K562 (cell line): Measurements from ENCODE around the gene ZSWIM8. TPM values are rescaled to one million over a fixed set of nuclear protein-coding genes. Genes with fewer than 3 reads are reported as not detected.

ENCODE experiments used
- ATAC-seq: fragments of 200-7000 bp; cut with Tn5 transposase; 3 replicates; pipeline ENCODE4 v1.9.1; 2020; ENCODE audit warnings: moderate library complexity
- BruUV-seq: library from RNA; stranded (reverse); fragments of 400-500 nt; replicated peaks from 2 replicates; lab custom pipeline; 2021; lab: Mats Ljungman, UMichigan
- CTCF ChIA-PET: fragments of 300-600 bp; formaldehyde crosslinking; extraction: SDS; loops from one replicate; lab custom pipeline; 2021; ENCODE audit warnings: low intra/inter-chr PET ratio; lab: Yijun Ruan, JAX
- POLR2A ChIA-PET: fragments of 300-600, 350-650 bp; sonication (Branson Sonifier 250); formaldehyde crosslinking; extraction: SDS; loops from one replicate; lab custom pipeline; 2021; ENCODE audit warnings: antibody characterized with exemption, inconsistent platforms; lab: Yijun Ruan, JAX
- DNase-seq, 4 experiments: peaks; one replicate each; pipeline versions ENCODE4 v3.0.0 to v3.0.0-alpha.2; 2011 to 2018; ENCODE audit warnings: low spot score in 3 of 4, mixed read lengths in 3 of 4; ENCODE audit errors: extremely low read depth in 1 of 4
- FAIRE-seq: peaks from 2 replicates; lab custom pipeline; 2011; peaks lifted over from hg19 to GRCh38; lab: Jason Lieb, UNC
- H2AFZ ChIP-seq: 2 replicates; pipeline ENCODE4 v1.6.0; 2011; ENCODE audit warnings: low read depth, low read length, control low read depth, inconsistent platforms
- H3K27ac ChIP-seq: fragments of 200-600 bp; 3 replicates; pipeline ENCODE4 v1.8.0; 2011; ENCODE audit warnings: low read depth, mild to moderate bottlenecking, control low read depth, inconsistent platforms, low read length, moderate library complexity, mixed read lengths; ENCODE audit errors: extremely low read depth
- H3K27me3 ChIP-seq, 2 experiments: fragments of 300-600 bp in 1 of 2; 2 replicates in 1 of 2; 3 replicates in 1 of 2; pipeline versions ENCODE4 v1.6.0 to v1.8.0; 2011; ENCODE audit warnings: inconsistent platforms in 2 of 2, low read length in 2 of 2, mild to moderate bottlenecking in 1 of 2, mixed read lengths in 1 of 2, moderate library complexity in 1 of 2; ENCODE audit not compliant: control insufficient read depth in 2 of 2, insufficient read depth in 2 of 2
- H3K36me3 ChIP-seq: fragments of 300-600 bp; 3 replicates; pipeline ENCODE4 v1.8.0; 2011; ENCODE audit warnings: mild to moderate bottlenecking, low read length, inconsistent platforms; ENCODE audit not compliant: control insufficient read depth, insufficient read depth
- H3K4me1 ChIP-seq, 2 experiments: fragments of 200-600 bp in 1 of 2; replicated peaks in 1 of 2; 2 replicates in 1 of 2; 3 replicates in 1 of 2; pipeline versions ENCODE4 v1.5.1 to v1.8.0; 2011; ENCODE audit warnings: inconsistent platforms in 2 of 2, low read length in 2 of 2, mild to moderate bottlenecking in 1 of 2, mixed read lengths in 1 of 2, moderate library complexity in 1 of 2; ENCODE audit not compliant: control insufficient read depth in 2 of 2, insufficient read depth in 2 of 2
- H3K4me2 ChIP-seq: 2 replicates; pipeline ENCODE4 v1.6.1; 2011; ENCODE audit warnings: low read length, control low read depth, inconsistent platforms, mixed read lengths; ENCODE audit not compliant: insufficient read depth
- H3K4me3 ChIP-seq: fragments of 200-600 bp; sonication (generic), shearing (Covaris generic); 2 replicates; pipeline ENCODE4 v1.5.1; 2016; ENCODE audit warnings: control low read depth, inconsistent platforms
- H3K79me2 ChIP-seq: fragments of 200-600 bp; 3 replicates; pipeline ENCODE4 v1.8.0; 2011; ENCODE audit warnings: low read length, inconsistent platforms; ENCODE audit not compliant: control insufficient read depth, insufficient read depth
- H3K9ac ChIP-seq, 2 experiments: 2 replicates each; pipeline versions ENCODE4 v1.6.0 to v1.6.1; 2011; ENCODE audit warnings: low read depth in 2 of 2, low read length in 2 of 2, control low read depth in 1 of 2, inconsistent platforms in 1 of 2, mild to moderate bottlenecking in 1 of 2, mixed read lengths in 1 of 2; ENCODE audit not compliant: insufficient read depth in 1 of 2
- H3K9me1 ChIP-seq: one replicate; pipeline ENCODE4 v1.6.0; 2011; ENCODE audit warnings: inconsistent platforms, mild to moderate bottlenecking, low read length, moderate library complexity; ENCODE audit not compliant: control insufficient read depth, insufficient read depth
- H3K9me3 ChIP-seq: replicated peaks from 2 replicates; pipeline ENCODE4 v1.5.1; 2011; ENCODE audit warnings: low read depth, low read length, inconsistent platforms; ENCODE audit not compliant: control insufficient read depth, insufficient read depth
- H4K20me1 ChIP-seq: replicated peaks from 2 replicates; pipeline ENCODE4 v1.6.1; 2011; ENCODE audit warnings: low read length, inconsistent platforms, mixed read lengths; ENCODE audit not compliant: control insufficient read depth, insufficient read depth
- ELF2 ChIP-seq: fragments of 250-450 bp; sonication (Bioruptor Pico); IDR thresholded peaks from 2 replicates; pipeline ENCODE4 v1.5.0; 2021; ENCODE audit warnings: mild to moderate bottlenecking
- ETS2 ChIP-seq: IDR thresholded peaks from 2 replicates; pipeline ENCODE4 v1.6.1; 2016; ENCODE audit warnings: borderline replicate concordance, missing genetic modification characterization, mild to moderate bottlenecking, moderate library complexity, missing compliant biosample characterization; ENCODE audit not compliant: poor library complexity, severe bottlenecking
- L3MBTL2 ChIP-seq: fragments of 450-650 bp; IDR thresholded peaks from 2 replicates; pipeline ENCODE4 v1.6.1; 2016; ENCODE audit warnings: mild to moderate bottlenecking, moderate library complexity
- POLR2G ChIP-seq: fragments of 200-400 bp; formaldehyde crosslinking; IDR thresholded peaks from 2 replicates; pipeline ENCODE4 v1.6.1; 2017; ENCODE audit warnings: low read depth, mild to moderate bottlenecking, antibody characterized with exemption, low read length, moderate library complexity
- RBFOX2 ChIP-seq: fragments of 200-400 bp; formaldehyde crosslinking; IDR thresholded peaks from 2 replicates; pipeline ENCODE4 v1.6.1; 2017; ENCODE audit warnings: low read depth, mild to moderate bottlenecking, low read length, moderate library complexity
- SETDB1 ChIP-seq: IDR thresholded peaks from one replicate; pipeline ENCODE4 v1.6.1; 2012; ENCODE audit warnings: low read length, control low read depth, inconsistent platforms
- ZNF354B ChIP-seq: fragments of 250-450 bp; sonication (Bioruptor Pico); IDR thresholded peaks from 2 replicates; pipeline ENCODE4 v1.4.0; 2020
- WGBS: fragments of 100-300 bp; shearing (Covaris generic); methylation state at CpG from one replicate; pipeline ENCODE4 v1.1.6; 2016; ENCODE audit warnings: low coverage, mixed read lengths; ENCODE audit not compliant: insufficient coverage; ENCODE audit errors: missing lambda C conversion rate; 5-methylcytosine and 5-hydroxymethylcytosine counted together
- in situ Hi-C: fragments of 300-500 bp; cut with MboI; formaldehyde crosslinking; loops from 4 replicates; pipeline ENCODE4 v1.15.0; 2018; ENCODE audit warnings: inconsistent platforms, mixed read lengths
- intact Hi-C: fragments of 100-400 bp; cut with micrococcal nuclease; formaldehyde crosslinking; loops from 2 replicates; pipeline ENCODE4 v1.14.2; 2022
- polyA plus RNA-seq, 8 experiments: library from polyadenylated mRNA; depleted of rRNA in 4 of 8; stranded (reverse) in 5 of 8; unstranded in 3 of 8; fragments of >200 nt; fragmentation: Nextera tagmentation in 2 of 8; fragmentation: Illumina TruSeq in 1 of 8; extraction: Ambion mirVana in 2 of 8; extraction: Trizol in 1 of 8; gene quantifications; 2 replicates each; pipeline versions ENCODE4 v1.2.1 to v1.2.3, GENCODE V29; 2011 to 2014; ENCODE audit warnings: inconsistent platforms in 1 of 8, missing spikeins in 1 of 8
- total RNA-seq, 7 experiments: library from RNA; depleted of rRNA in 6 of 7; stranded (reverse); fragments of >200 nt in 6 of 7; fragmentation: Illumina TruSeq in 2 of 7; extraction: Trizol in 2 of 7; gene quantifications; 2 replicates each; pipeline versions ENCODE4 v1.2.1 to v1.2.3, GENCODE V29; 2011 to 2021; ENCODE audit warnings: low replicate concordance in 1 of 7

Gene ZSWIM8
- total and polyA plus RNA-seq, 9 of the 15 experiments (the other 6 are each of a cell fraction or from before 2014, with no cell fraction given): 5.6 to 47.8 (median 26.7) TPM

- in situ Hi-C loops (no loop called here), intact Hi-C loops (no loop called here)
- Histone ChIP-seq H3K4me2 (no peak overlapping the region), H3K4me3 (no peak overlapping the region), H3K9me1 (no peaks in the 10 kb centered on the region), H4K20me1 (peaks cover 5% of the 10 kb centered on the region; the same call in 1 of the 2 replicates), H3K4me1 (peaks cover 23 to 34% of the 10 kb centered on the region in 2 experiments), H3K9me3 (no peaks in the 10 kb centered on the region), H3K79me2 (peaks cover 11% of the 10 kb centered on the region), H3K36me3 (peaks cover 67% of the 10 kb centered on the region), H3K27ac (no peak overlapping the region), H3K27me3 (no peaks in the 10 kb centered on the region), H3K9ac (peak overlapping the region in 1 of 2 experiments; percentile 76; a peak in 2 of 4 replicates), H2AFZ (no peak overlapping the region)
- 82% methylated on average over 14 of the region's 14 CpGs for WGBS
- TF ChIP-seq POLR2G (0 out of 2 replicates have a peak, but pooled peaks have one; percentile 35), SETDB1 (no peak), ZNF354B (CRISPR knock-in tag) (no peak), ETS2 (tag) (no peak), RBFOX2 (peak; percentile 38; the same call in 1 of the 2 replicates), ELF2 (CRISPR knock-in tag) (0 out of 2 replicates have a peak, but pooled peaks have one; percentile 30), L3MBTL2 (no peak)
- BruUV-seq: no TSS peak
- DNase-seq (no peak), ATAC-seq (no peak), FAIRE-seq (no peak)
- CTCF ChIA-PET: no interaction called here
- POLR2A ChIA-PET: interaction anchor here (0.6 to 3.6 kb wide), 4 partner anchors 7 to 669 kb away, joined by 3 to 20 read pairs (median 4); no protein-coding TSS in a partner anchor
These were observed 21.0 kb downstream of the ZSWIM8 start for GRCh38 chr10:73806176-73806950.
